GM19025 (cell line): ENCODE data around the gene IFT43.

Experiments used
- ATAC-seq: cut with Tn5 transposase; IDR thresholded peaks from one replicate; pipeline ENCODE4 v1.9.1; 2021; ENCODE audit warnings: mild to moderate bottlenecking, low read depth, moderate library complexity; ENCODE audit not compliant: unreplicated experiment

IFT43 gene

GRCh38 chr14:76067536-76067935 lies 82.0 kb downstream of the IFT43 start:
- ATAC-seq: no peak

- no peak for ATAC-seq
Measured at GRCh38 chr14:76073717-76074116, 88.2 kb downstream of the IFT43 start.

- no peak for ATAC-seq
Measured at GRCh38 chr14:76077340-76077739, 91.8 kb downstream of the IFT43 start.

- no peak for ATAC-seq
Measured at GRCh38 chr14:76078501-76078900, 92.9 kb downstream of the IFT43 start.

- ATAC-seq: no peak
Measured at GRCh38 chr14:76080025-76080424, 94.5 kb downstream of the IFT43 start.

- no peak for ATAC-seq
Measured at GRCh38 chr14:76080471-76080870, 94.9 kb downstream of the IFT43 start.

- ATAC-seq: no peak
Measured at GRCh38 chr14:76081642-76082041, 96.1 kb downstream of the IFT43 start.

- no peak for ATAC-seq
Measured at GRCh38 chr14:76083796-76084765, 98.5 kb downstream of the IFT43 start.

GRCh38 chr14:76085358-76085757 lies 99.8 kb downstream of the IFT43 start:
- ATAC-seq: no peak

- no peak for ATAC-seq
Measured at GRCh38 chr14:76086636-76087035, 101.1 kb downstream of the IFT43 start.

- ATAC-seq: no peak
Measured at GRCh38 chr14:76088326-76088725, 102.8 kb downstream of the IFT43 start.

- ATAC-seq: no peak
Measured at GRCh38 chr14:76088771-76089571, 103.4 kb downstream of the IFT43 start.

- ATAC-seq: no peak
Measured at GRCh38 chr14:76089575-76089974, 104.0 kb downstream of the IFT43 start.

- ATAC-seq: no peak
Measured at GRCh38 chr14:76090616-76091391, 105.2 kb downstream of the IFT43 start.

GRCh38 chr14:76093077-76093476 lies 107.5 kb downstream of the IFT43 start:
- ATAC-seq: no peak

- no peak for ATAC-seq
Measured at GRCh38 chr14:76096257-76096656, 110.7 kb downstream of the IFT43 start.

GRCh38 chr14:76097547-76097946 lies 112.0 kb downstream of the IFT43 start:
- no peak for ATAC-seq

GRCh38 chr14:76098047-76098446 lies 112.5 kb downstream of the IFT43 start:
- ATAC-seq: no peak

GRCh38 chr14:76098916-76099675 lies 113.5 kb downstream of the IFT43 start:
- no peak for ATAC-seq

GRCh38 chr14:76100236-76100635 lies 114.7 kb downstream of the IFT43 start:
- ATAC-seq: no peak
